Posterior vena cava (tissue), 2 donors: ENCODE data around the gene PCDH9. TPM values are rescaled to one million over a fixed set of nuclear protein-coding genes. Genes with fewer than 3 reads are reported as not detected.
"Not testable (repeated sequence)": the region's sequence is repeated elsewhere in the genome, so short reads cannot be mapped to it uniquely, and the experiment has no call there.

Source experiments
- DNase-seq: peaks from one replicate; pipeline ENCODE4 v3.0.0-alpha.2; 2020; ENCODE audit warnings: low spot score
- intact Hi-C, 2 donors: fragments of 100-400 bp; cut with DNase I; formaldehyde crosslinking; loops; one replicate each; pipeline versions ENCODE4 v1.14.1 to v1.14.2; 2022 to 2023
- total RNA-seq, 2 donors: library from RNA; stranded (reverse); fragmentation: NEBNext Ultra II Directional; extraction: Animal tissue kit (Norgen Biotek cat#: 25700); gene quantifications; one replicate each; pipeline ENCODE4 v1.2.1, GENCODE V29; 2021
- donor health status: DM: yes; HTN: yes; CAD: no.
- donor health status: DM: yes; HTN: yes; CAD: no.

PCDH9 gene
- total RNA-seq, 2 donors from 2014 or later = 1.6 to 2.4 TPM

DNA sequence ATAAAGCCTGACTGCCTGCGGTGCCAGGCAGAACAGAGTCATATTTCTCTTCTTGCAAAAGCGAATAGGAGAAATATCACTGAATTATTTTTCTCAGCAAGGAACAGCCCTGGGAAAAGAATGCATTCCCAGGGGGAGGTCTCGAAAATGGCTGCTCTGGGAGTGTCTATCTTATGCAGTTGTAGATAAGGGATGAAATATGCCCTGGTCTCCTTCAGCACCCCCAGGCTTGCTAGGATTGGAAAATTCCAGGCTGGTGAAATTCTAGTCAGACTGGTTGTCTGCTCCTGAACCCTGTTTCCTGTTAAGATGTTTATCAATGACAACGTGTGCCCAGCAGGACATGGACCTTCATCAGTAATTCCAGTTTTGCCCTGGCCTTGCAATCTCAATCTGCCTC, 469.5 kb downstream of the PCDH9 start:
- intact Hi-C loops, DNase-seq: not testable (repeated sequence)

GRCh38 chr13:66759919-66760318, 470.2 kb downstream of the PCDH9 start:
- intact Hi-C loops = no loop called here
- no peak for DNase-seq

DNA sequence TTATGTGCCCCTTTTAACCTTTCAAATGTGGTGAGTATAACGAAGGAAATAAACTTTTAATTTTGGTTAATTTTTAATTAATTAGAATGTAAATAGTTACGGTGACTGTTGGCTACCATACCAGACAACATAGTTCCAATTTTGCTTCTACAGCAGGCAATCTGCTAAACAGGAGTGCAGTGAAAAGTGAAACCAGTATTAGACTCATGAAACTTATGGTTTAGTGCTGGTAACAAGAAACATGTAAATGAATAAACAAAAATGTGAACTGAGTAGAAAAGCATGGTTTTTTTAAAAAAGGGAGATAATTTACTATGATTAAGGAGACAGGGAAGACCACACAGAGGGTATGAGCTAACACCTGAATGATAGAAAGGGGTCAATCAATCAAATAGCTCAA, 478.4 kb downstream of the PCDH9 start:
- DNase-seq = no peak
- intact Hi-C loops = no loop called here

DNA sequence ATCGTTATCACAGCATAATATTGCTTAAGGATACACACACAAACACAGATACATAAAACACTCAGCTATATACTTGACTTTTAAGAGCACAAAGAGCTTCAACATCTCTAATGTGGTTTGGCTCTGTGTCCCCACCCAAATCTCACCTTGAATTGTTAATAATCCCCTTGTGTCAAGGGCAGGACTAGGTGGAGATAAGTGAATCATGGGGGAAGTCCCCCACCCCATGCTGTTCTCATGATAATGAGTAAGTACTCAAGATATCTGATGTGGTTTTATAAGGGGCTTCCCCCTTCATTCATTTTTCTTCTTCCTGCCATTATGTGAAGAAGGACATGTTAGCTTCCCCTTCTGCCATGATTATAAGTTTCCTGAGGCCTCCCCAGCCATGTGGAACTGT, 481.4 kb downstream of the PCDH9 start:
- DNase-seq = no peak

GRCh38 chr13:66745307-66745706, 484.8 kb downstream of the PCDH9 start:
- no peak for DNase-seq
- intact Hi-C loops = no loop called here

More for the DNA sequence above, 481.4 kb downstream of the PCDH9 start:
- intact Hi-C loops = no loop called here

GRCh38 chr13:66723576-66723975, 506.6 kb downstream of the PCDH9 start:
- intact Hi-C loops = no loop called here

GRCh38 chr13:66716538-66716937, 513.6 kb downstream of the PCDH9 start:
- no peak for DNase-seq
- intact Hi-C loops = no loop called here

More at GRCh38 chr13:66723576-66723975, 506.6 kb downstream of the PCDH9 start:
- DNase-seq = no peak

DNA sequence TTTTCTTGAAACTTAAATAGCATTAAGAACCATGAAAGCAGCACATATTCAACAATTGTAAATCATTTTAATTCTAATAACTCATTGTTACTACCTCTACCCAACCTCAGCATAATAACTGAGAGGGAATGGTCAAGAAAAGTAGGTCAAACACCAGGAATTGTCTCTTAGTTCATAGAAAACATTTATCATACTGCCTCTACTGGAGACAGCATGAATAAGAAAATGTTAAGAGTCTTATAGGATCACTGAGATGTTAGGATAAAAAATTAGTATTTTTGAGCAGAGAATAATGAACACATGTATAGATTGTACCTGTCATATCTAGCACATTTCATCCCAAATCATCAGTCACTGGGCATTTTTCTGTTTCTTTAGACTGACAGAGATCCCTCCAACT, 515.3 kb downstream of the PCDH9 start:
- no peak for DNase-seq
- intact Hi-C loops = no loop called here

GRCh38 chr13:66704110-66704509, 526.0 kb downstream of the PCDH9 start:
- intact Hi-C loops = no loop called here

GRCh38 chr13:66703597-66703996, 526.5 kb downstream of the PCDH9 start:
- DNase-seq = no peak
- intact Hi-C loops = no loop called here

More at GRCh38 chr13:66704110-66704509, 526.0 kb downstream of the PCDH9 start:
- no peak for DNase-seq

- DNase-seq = no peak
- intact Hi-C loops = no loop called here
Observed at GRCh38 chr13:66700117-66700601, 530.0 kb downstream of the PCDH9 start.

DNA sequence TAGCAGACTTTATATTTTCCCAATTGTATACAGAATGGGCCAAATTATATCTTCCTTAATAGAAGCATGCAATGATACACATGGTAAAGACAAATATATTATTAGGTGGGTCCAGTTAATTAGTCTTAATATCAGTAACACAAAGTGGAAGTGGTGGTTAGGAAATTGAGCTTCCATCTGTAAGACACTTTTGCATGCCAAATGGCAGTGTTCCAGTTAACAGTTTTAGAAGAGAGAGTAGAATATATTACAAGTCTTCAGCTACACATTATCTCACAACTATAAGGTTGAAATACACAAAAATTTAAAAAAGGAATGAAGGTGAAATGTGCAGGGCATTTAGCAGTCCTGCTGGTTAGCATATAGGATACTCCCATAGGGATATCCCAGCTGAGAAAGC, 536.5 kb downstream of the PCDH9 start:
- no peak for DNase-seq
- intact Hi-C loops = no loop called here

GRCh38 chr13:66691149-66691548, 539.0 kb downstream of the PCDH9 start:
- intact Hi-C loops = no loop called here
- no peak for DNase-seq

DNA sequence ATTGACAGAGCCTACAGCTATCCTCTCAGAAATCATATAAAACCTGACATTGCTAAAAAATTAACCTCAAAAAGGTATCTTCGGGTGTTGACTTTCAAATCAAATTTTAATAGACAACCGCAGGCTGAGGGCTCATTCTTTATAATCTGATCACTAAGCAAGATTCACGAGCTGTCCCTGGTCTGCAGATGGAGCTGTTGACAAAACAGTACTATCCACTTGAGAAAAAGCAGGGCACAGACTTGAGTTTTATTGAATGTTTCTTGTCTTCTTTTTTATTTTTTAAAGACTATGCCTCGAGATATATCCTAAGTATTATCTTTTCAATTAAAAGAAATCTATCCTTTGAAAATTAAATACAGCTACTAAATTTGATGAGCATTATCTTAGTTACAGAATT, 540.5 kb downstream of the PCDH9 start:
- no peak for DNase-seq
- intact Hi-C loops = no loop called here

DNA sequence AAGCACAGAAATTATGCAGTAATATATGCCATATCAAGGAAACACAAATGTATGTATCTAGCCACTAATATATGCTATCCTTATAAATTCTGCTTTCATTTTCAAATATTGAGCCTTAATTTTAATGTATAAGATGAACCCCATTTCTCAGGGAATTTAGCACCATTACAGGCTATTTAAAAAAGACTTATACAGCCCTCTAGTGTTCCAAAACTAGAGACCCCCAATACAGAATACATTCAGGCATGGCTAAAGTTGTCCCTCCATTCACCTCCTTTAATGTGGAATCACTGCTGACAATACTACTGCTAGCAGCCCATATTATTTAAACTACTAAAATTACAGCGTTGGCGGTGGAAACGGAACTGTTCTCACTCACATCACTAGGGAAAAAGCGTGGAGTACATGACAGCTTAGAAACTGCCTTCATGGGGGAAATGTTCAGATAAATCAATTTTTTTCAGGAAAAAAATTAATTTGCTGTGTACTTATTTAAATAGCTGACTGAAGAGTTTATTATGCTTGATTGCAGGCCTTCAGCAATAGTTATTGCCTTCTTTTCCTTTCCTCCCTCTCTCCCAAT, 541.0 kb downstream of the PCDH9 start:
- DNase-seq = no peak
- intact Hi-C loops = no loop called here

DNA sequence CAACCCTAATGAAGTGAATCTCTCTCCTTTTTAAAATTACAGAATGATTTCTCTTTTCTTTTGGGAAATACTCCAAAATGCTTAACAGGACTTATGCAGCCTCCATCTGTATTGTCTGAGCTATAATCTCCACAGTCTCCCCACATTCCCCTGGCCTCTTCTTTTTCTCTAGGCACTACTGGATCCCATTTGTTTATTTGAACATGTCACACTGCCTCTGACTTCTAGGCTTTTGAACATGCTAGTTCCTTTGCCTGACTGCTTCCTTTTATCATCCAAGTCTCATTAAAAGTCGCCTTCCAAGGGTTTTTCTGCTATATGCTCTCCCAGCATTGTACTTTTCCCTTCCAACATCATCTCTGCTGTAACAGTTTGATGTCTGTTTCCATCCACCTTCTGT, 548.7 kb downstream of the PCDH9 start:
- no peak for DNase-seq
- intact Hi-C loops = no loop called here

DNA sequence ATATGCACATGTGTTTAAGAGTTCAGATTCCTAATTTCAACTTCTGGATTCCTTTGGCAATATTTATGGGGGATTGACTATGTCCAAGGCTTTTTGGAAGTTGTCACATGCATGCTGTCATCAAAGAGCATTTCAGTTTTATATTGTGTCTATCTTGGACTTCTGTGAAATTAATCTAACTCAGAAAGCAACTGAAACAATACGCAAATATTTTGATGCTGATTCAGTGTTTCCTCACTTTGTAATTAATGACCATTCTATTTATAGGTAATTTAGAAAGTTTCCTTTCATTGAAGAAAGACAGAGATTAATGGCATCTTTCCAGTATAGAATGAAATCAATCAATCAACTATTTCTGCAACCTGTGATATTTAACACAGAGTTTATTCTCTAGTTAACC, 550.1 kb downstream of the PCDH9 start:
- intact Hi-C loops = no loop called here
- no peak for DNase-seq

GRCh38 chr13:66675620-66676019, 554.5 kb downstream of the PCDH9 start:
- no peak for DNase-seq
- intact Hi-C loops = no loop called here

DNA sequence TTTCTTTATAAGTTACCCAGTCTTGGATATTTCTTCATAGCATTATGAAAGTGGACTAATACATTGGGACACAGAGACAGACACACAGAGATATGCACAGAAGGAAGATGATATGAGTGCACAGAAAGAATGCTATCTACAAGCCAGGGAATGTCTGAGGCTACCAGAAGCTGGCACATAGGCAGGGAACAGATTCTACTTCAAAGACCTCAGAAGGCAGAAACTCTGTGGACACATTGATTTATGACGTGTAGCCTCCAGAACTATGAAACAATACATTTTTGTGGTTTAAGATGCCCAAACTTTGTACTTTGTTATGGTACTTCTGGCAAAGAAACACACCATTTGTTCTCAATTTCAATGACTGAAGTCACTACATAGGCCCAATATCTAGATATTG, 556.7 kb downstream of the PCDH9 start:
- no peak for DNase-seq
- intact Hi-C loops = no loop called here

GRCh38 chr13:66665991-66666390, 564.1 kb downstream of the PCDH9 start:
- no peak for DNase-seq
- intact Hi-C loops = no loop called here

DNA sequence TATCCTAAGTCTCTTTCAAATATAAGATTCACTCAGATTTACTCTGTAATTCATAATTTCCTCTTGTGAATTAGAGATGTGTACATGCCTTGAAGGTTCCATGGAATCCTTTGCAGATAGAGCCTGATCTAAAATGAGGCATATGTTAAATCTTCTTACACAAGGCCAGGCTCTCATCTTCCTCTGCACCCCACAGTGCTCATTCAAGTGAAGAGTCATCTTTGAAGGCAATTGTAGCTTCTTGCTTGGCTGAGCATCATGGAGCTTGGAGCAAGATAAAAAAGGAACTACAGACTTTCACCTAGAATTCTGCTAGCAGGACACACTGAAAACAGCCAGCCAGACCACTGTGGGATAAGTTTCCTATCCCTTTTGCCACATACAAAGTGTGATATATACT, 566.4 kb downstream of the PCDH9 start:
- intact Hi-C loops = no loop called here

DNA sequence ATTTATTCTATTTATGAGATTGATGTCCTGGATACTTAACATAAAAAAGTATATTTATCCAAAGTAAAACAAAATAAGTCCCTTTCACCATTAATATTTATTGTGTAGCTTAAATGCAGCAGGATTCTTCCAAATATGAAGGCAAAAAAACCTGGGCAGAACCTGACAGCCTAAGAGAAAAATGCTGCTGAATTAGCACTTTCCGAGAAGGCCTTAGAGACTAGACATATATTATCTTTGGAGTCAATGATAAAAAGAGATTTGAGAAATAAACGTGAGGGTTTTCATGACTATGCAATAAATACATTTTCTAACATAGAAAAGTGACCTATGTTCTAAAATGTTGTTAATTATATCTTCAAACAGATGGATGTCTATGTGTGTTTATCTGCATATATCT, 566.9 kb downstream of the PCDH9 start:
- no peak for DNase-seq
- intact Hi-C loops = no loop called here

More for the DNA sequence above, 566.4 kb downstream of the PCDH9 start:
- no peak for DNase-seq
